IgD-negative memory B cell (primary cell): ENCODE measurements around the gene NAV2. TPM values are rescaled to one million over a fixed set of nuclear protein-coding genes. Genes with fewer than 3 reads are reported as not detected.
A peak's percentile ranks its signal among the peaks of the same experiment; 100 is the strongest.

Experiments used
- H3K27ac Mint-ChIP-seq, 3 donors: one replicate each; pipeline ENCODE4 v1.8.0; 2020 to 2022; ENCODE audit warnings: mild to moderate bottlenecking in 3 of 3, mixed read lengths in 3 of 3, moderate library complexity in 1 of 3
- H3K27me3 Mint-ChIP-seq: one replicate; pipeline ENCODE4 v1.8.0; 2021; ENCODE audit warnings: mixed read lengths
- H3K36me3 Mint-ChIP-seq: one replicate; pipeline ENCODE4 v1.8.0; 2020; ENCODE audit warnings: mild to moderate bottlenecking, mixed read lengths
- H3K4me1 Mint-ChIP-seq, 3 donors: one replicate each; pipeline ENCODE4 v1.8.0; 2020 to 2022; ENCODE audit warnings: mixed read lengths in 3 of 3, mild to moderate bottlenecking in 1 of 3
- H3K4me3 Mint-ChIP-seq, 4 donors: one replicate each; pipeline ENCODE4 v1.8.0; 2020 to 2022; ENCODE audit warnings: mild to moderate bottlenecking in 4 of 4, mixed read lengths in 4 of 4, moderate library complexity in 3 of 4
- H3K9me3 Mint-ChIP-seq, 3 donors: one replicate each; pipeline ENCODE4 v1.8.0; 2020 to 2021; ENCODE audit warnings: mixed read lengths in 3 of 3, mild to moderate bottlenecking in 1 of 3
- polyA plus RNA-seq: library from polyadenylated mRNA; unstranded; fragments of 300-500 nt; fragmentation: Illumina TruSeq; gene quantifications from one replicate; pipeline ENCODE4 v1.2.3, GENCODE V29; 2021

NAV2 gene
- polyA plus RNA-seq, 1 donor from 2014 or later = 0.19 TPM

- Mint-ChIP-seq H3K9me3 (no peaks in the 10 kb centered on the region), H3K27me3 (no peaks in the 10 kb centered on the region), H3K4me1 (peaks cover 0 to under 1% (median 0%) of the 10 kb centered on the region in 3 donors), H3K4me3 (no peak overlapping the region), H3K27ac (no peak overlapping the region), H3K36me3 (no peaks in the 10 kb centered on the region)
These were observed 392.8 kb downstream of the NAV2 start for GRCh38 chr11:20105427-20105826.

- Mint-ChIP-seq H3K9me3 (peaks cover 0 to 1% (median 0%) of the 10 kb centered on the region in 3 donors), H3K36me3 (peaks cover under 1% of the 10 kb centered on the region), H3K4me1 (peaks cover 0 to 4% (median 0%) of the 10 kb centered on the region in 3 donors), H3K27me3 (peaks cover under 1% of the 10 kb centered on the region), H3K4me3 (no peak overlapping the region), H3K27ac (no peak overlapping the region)
These were observed 397.3 kb downstream of the NAV2 start for GRCh38 chr11:20109731-20110445.

- peaks cover 0 to 4% (median 0%) of the 10 kb centered on the region in 3 donors for H3K4me1 Mint-ChIP-seq
- peaks cover 2% of the 10 kb centered on the region for H3K36me3 Mint-ChIP-seq
- no peak overlapping the region for H3K27ac Mint-ChIP-seq
- H3K27me3 Mint-ChIP-seq = peaks cover 1% of the 10 kb centered on the region
- H3K9me3 Mint-ChIP-seq = peaks cover 0 to 2% (median 0%) of the 10 kb centered on the region in 3 donors
- peak overlapping the region in 1 of 4 donors; percentile 39 for H3K4me3 Mint-ChIP-seq
These were observed 398.5 kb downstream of the NAV2 start for GRCh38 chr11:20110908-20111669.

GRCh38 chr11:20111871-20112270 lies 399.2 kb downstream of the NAV2 start:
- Mint-ChIP-seq H3K9me3 (peaks cover 0 to 2% (median 0%) of the 10 kb centered on the region in 3 donors), H3K4me1 (peaks cover 0 to 4% (median 0%) of the 10 kb centered on the region in 3 donors), H3K27ac (no peak overlapping the region), H3K4me3 (no peak overlapping the region), H3K36me3 (peaks cover 2% of the 10 kb centered on the region), H3K27me3 (peaks cover 1% of the 10 kb centered on the region)

GRCh38 chr11:20112291-20113148 lies 399.9 kb downstream of the NAV2 start:
- Mint-ChIP-seq H3K36me3 (peaks cover 4% of the 10 kb centered on the region), H3K27me3 (peaks cover 1% of the 10 kb centered on the region), H3K9me3 (peaks cover 0 to 2% (median 0%) of the 10 kb centered on the region in 3 donors), H3K4me1 (peaks cover 0 to 4% (median 0%) of the 10 kb centered on the region in 3 donors), H3K27ac (no peak overlapping the region), H3K4me3 (no peak overlapping the region)

GRCh38 chr11:20113149-20113438 lies 400.5 kb downstream of the NAV2 start:
- Mint-ChIP-seq H3K4me1 (peaks cover 0 to 4% (median 0%) of the 10 kb centered on the region in 3 donors), H3K9me3 (peaks cover 0 to 2% (median 0%) of the 10 kb centered on the region in 3 donors), H3K36me3 (peaks cover 4% of the 10 kb centered on the region), H3K27me3 (peaks cover 1% of the 10 kb centered on the region), H3K27ac (no peak overlapping the region), H3K4me3 (peak overlapping the region in 1 of 4 donors; percentile 6)

GRCh38 chr11:20114588-20114987 lies 402.0 kb downstream of the NAV2 start:
- Mint-ChIP-seq H3K4me1 (peaks cover 0 to 4% (median 0%) of the 10 kb centered on the region in 3 donors), H3K9me3 (peaks cover 0 to 2% (median 0%) of the 10 kb centered on the region in 3 donors), H3K36me3 (peaks cover 8% of the 10 kb centered on the region), H3K27ac (no peak overlapping the region), H3K4me3 (no peak overlapping the region), H3K27me3 (peaks cover 3% of the 10 kb centered on the region)

- Mint-ChIP-seq H3K4me1 (peaks cover 0 to 4% (median 0%) of the 10 kb centered on the region in 3 donors), H3K9me3 (peaks cover 0 to 2% (median 0%) of the 10 kb centered on the region in 3 donors), H3K4me3 (no peak overlapping the region)
These were observed 404.2 kb downstream of the NAV2 start for GRCh38 chr11:20116825-20117224.

GRCh38 chr11:20117291-20117690 lies 404.7 kb downstream of the NAV2 start:
- Mint-ChIP-seq H3K4me1 (peaks cover 0 to 4% (median 0%) of the 10 kb centered on the region in 3 donors), H3K9me3 (peaks cover 0 to 2% (median 0%) of the 10 kb centered on the region in 3 donors), H3K27me3 (peaks cover 5% of the 10 kb centered on the region), H3K27ac (no peak overlapping the region), H3K4me3 (no peak overlapping the region), H3K36me3 (peaks cover 8% of the 10 kb centered on the region)

More at GRCh38 chr11:20116825-20117224, 404.2 kb downstream of the NAV2 start:
- Mint-ChIP-seq H3K27me3 (peaks cover 3% of the 10 kb centered on the region), H3K36me3 (peaks cover 8% of the 10 kb centered on the region), H3K27ac (peak overlapping the region in 1 of 3 donors; percentile 17)

- peaks cover 8% of the 10 kb centered on the region for H3K36me3 Mint-ChIP-seq
- peaks cover 0 to 1% (median 0%) of the 10 kb centered on the region in 3 donors for H3K4me1 Mint-ChIP-seq
- H3K9me3 Mint-ChIP-seq = peaks cover 0 to 2% (median 0%) of the 10 kb centered on the region in 3 donors
- no peak overlapping the region for H3K4me3 Mint-ChIP-seq
- H3K27ac Mint-ChIP-seq = no peak overlapping the region
- peaks cover 5% of the 10 kb centered on the region for H3K27me3 Mint-ChIP-seq
These were observed 405.6 kb downstream of the NAV2 start for GRCh38 chr11:20118209-20118608.

- no peak overlapping the region for H3K27ac Mint-ChIP-seq
- no peak overlapping the region for H3K4me3 Mint-ChIP-seq
- H3K4me1 Mint-ChIP-seq = no peaks in the 10 kb centered on the region
- peaks cover 8% of the 10 kb centered on the region for H3K36me3 Mint-ChIP-seq
- H3K27me3 Mint-ChIP-seq = peaks cover 5% of the 10 kb centered on the region
- H3K9me3 Mint-ChIP-seq = peaks cover 0 to 2% (median 0%) of the 10 kb centered on the region in 3 donors
These were observed 406.7 kb downstream of the NAV2 start for GRCh38 chr11:20119315-20119714.

- Mint-ChIP-seq H3K27me3 (peaks cover 4% of the 10 kb centered on the region), H3K36me3 (peaks cover 6% of the 10 kb centered on the region), H3K27ac (no peak overlapping the region), H3K4me3 (no peak overlapping the region), H3K4me1 (no peaks in the 10 kb centered on the region), H3K9me3 (no peaks in the 10 kb centered on the region)
These were observed 407.7 kb downstream of the NAV2 start for GRCh38 chr11:20120134-20120925.

GRCh38 chr11:20122131-20122530 lies 409.5 kb downstream of the NAV2 start:
- H3K4me1 Mint-ChIP-seq = no peaks in the 10 kb centered on the region
- peak overlapping the region in 1 of 3 donors; percentile 59 for H3K27ac Mint-ChIP-seq
- peaks cover 6% of the 10 kb centered on the region for H3K36me3 Mint-ChIP-seq
- no peaks in the 10 kb centered on the region for H3K9me3 Mint-ChIP-seq
- H3K27me3 Mint-ChIP-seq = peaks cover 6% of the 10 kb centered on the region
- H3K4me3 Mint-ChIP-seq = no peak overlapping the region

- H3K27me3 Mint-ChIP-seq = peaks cover 4% of the 10 kb centered on the region
- H3K9me3 Mint-ChIP-seq = no peaks in the 10 kb centered on the region
- no peaks in the 10 kb centered on the region for H3K36me3 Mint-ChIP-seq
- no peaks in the 10 kb centered on the region for H3K4me1 Mint-ChIP-seq
- H3K27ac Mint-ChIP-seq = peak overlapping the region in 1 of 3 donors; percentile 5
- no peak overlapping the region for H3K4me3 Mint-ChIP-seq
These were observed 413.3 kb downstream of the NAV2 start for GRCh38 chr11:20125927-20126326.
